ENCODE results near the gene EMD.
A peak's percentile ranks its signal among the peaks of the same experiment; 100 is the strongest.
"Not testable (repeated sequence)": the region's sequence is repeated elsewhere in the genome, so short reads cannot be mapped to it uniquely, and the experiment has no call there.

EMD gene

GRCh38 chrX:154378799-154379568 lies at the start of gene EMD:
Gene EMD, plus strand, starts transcription at chrX:154379295. Its CDS starts 190 bp downstream, at chrX:154379485.
- DNase-seq: peak; percentile 64

DNA sequence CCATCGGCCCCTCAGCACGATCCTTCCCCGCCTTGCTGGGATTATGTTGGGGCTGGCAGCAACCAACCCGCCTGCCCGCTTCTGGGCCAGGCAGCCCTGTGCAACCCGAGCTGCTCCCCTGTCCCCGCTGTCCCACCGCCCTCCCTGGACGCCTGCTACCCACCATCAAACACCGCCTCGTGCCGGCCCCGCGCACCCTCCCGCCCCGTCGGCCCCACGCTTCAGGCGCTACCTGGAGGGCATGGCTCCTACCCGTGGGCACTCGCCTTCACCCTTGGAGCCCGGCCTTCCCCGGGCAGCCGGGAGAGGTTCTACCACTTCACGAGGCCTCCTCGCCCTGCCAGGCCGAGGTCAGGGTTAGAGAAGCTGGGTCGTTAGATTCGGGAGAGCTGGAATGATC lies 46.5 kb upstream of the EMD start:
- DNase-seq: no peak

DNA sequence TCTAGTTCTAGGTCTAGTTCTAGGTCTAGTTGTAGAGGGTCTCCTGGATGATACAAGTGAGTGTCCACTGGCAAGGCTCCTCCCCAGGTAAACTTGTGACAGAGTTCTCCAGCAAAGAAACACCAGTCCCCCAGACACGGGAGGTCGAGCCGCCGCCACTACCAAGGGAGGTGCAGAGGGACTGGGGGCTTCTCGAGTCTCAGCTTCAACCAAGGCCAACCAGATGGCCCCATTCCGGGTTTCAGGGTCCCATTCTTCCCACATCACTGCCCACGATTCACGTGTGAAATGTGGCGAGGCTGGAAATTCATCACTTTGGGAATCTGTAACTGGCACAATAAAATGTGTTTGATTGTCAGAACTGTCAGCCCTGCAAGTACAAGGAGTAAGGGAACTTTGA lies 46.0 kb upstream of the EMD start:
- no peak for DNase-seq

DNA sequence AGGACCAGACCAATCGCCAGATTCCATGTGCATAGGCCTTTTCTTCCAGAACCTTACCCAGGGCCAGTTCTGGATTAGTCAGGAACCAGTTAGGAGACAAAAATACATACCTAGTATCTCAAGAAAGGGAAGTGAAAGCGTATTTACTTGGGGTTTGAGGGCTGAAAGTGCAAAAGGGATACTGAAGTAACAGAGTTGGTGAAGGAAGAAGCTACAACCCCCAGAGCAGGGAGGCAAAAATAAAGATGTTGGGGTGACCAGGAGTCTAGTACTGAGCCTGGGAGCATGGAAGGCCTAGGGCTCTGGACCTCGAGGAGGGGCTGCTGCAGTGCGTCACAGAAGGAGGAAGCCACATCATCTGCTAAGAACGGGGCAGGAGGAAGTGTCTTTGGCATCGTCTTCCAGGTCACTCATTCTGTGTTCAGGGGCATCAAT lies 45.2 kb upstream of the EMD start:
- DNase-seq: no peak

DNA sequence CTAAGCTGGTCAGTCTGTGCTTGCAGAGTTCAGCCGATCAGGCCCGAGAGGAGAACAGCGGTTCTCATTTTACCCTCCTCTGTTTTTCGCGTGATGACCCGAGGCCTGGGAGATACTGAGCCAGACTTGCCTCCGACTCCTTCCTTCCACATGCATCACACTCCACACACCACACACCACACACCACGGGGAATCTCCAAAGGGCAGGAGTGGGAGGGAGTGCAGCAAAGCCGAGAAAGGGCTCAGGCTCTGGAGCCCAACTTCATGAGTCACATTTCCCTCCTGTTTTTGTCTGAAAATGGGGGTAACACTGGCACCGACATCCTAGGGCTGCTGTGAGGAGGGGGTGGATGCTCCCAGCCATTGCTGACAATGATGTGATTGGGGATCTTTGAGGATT lies 44.6 kb upstream of the EMD start:
- no peak for DNase-seq

DNA sequence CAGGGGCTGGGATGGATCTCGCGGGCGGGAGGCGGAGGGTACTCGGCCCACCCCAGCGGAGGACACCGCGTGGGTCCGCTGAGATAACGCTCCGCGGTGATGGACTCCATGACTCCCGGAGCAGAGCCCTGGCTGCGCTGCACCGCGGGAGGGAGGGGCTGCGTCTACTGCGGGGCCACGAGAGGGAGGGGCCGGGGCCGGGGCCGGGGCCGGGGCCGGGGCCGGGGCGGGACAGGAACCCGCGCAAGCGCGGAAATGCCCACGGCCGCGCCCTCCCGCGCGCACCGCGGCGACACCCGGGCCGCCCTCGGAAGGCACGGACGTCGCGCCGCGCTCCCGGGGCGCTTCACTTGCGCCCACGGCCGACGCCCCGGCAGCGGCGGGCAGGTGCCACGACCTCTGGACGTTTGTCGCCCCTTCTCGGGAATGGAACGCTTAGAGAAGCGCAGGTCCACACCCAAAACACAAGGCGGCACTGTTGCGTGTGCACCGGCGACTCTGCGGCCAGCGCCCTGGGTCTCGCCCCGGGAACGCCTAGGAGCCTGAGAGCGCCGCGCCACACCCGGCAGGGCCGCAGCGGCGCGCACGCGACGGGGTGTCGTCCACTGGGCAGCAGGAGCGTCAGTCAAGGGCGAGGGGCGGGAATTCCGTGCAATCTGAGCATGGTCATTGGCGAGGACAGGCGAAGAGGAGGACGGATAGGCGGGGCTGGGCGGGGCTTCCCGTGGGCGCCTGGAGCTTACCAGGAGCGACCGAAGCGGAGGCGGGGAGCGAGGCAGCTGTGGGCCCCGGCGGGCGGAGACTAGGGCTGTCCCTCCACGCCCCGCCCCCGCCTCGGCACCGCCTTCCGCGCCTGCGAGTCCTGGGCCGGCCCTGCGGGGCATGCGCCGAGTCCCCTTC lies 37.4 kb upstream of the EMD start:
- DNase-seq: not testable (repeated sequence)

- DNase-seq: not testable (repeated sequence)
These were observed 36.0 kb upstream of the EMD start for GRCh38 chrX:154343063-154343462.

DNA sequence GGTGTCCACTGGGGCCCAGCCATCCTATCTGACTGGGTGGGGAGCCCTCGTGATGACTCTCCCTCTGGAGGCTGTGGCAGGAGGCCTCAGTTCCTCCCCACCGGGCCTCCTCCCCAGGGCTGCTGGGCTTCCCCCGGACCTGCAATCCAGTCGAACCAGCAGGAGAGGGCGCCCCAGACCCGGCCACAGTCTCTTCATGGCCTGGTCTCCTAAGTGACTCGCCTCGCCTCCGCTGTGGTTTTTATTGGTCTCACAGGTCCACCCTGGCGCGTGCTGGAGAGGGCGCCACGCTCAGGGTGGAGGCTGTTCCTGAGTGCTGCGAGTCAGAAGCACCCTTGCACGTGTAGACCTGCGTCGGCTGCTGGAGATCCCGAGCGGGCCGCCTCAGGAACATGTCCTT lies 35.5 kb upstream of the EMD start:
- DNase-seq: not testable (repeated sequence)

- DNase-seq: no peak
These were observed 31.0 kb upstream of the EMD start for GRCh38 chrX:154348114-154348531.

- DNase-seq: no peak
These were observed 30.3 kb upstream of the EMD start for GRCh38 chrX:154348646-154349358.

DNA sequence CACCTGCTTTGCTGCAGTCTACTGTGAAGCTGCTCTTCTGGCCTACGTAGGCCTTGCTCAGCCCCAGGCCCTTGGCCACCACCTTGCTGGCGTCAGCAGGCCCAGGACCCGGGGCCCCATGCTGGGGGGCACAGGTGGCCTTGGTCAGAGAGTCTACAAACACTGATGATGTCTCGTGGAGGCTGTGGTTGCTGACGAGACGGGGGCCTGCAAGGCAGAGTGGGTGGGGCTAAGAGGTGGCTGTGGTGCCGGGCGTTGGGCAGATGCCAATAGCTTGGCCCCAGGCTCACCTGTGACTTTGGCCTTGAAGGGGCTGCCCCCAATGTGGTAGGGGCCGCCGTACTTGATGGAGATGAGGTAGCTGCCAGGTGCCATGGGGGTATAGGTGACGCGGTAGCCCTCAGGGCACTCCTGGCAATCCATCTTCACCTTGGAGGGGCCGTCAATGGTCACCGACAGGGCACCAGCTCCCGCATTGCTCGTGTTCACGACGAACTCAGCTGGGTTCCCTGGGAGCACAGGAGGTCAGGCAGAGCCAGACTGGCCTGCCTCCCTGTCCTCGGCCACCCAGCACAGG lies 29.6 kb upstream of the EMD start:
- DNase-seq: no peak

GRCh38 chrX:154349979-154350378 lies 29.1 kb upstream of the EMD start:
- no peak for DNase-seq

DNA sequence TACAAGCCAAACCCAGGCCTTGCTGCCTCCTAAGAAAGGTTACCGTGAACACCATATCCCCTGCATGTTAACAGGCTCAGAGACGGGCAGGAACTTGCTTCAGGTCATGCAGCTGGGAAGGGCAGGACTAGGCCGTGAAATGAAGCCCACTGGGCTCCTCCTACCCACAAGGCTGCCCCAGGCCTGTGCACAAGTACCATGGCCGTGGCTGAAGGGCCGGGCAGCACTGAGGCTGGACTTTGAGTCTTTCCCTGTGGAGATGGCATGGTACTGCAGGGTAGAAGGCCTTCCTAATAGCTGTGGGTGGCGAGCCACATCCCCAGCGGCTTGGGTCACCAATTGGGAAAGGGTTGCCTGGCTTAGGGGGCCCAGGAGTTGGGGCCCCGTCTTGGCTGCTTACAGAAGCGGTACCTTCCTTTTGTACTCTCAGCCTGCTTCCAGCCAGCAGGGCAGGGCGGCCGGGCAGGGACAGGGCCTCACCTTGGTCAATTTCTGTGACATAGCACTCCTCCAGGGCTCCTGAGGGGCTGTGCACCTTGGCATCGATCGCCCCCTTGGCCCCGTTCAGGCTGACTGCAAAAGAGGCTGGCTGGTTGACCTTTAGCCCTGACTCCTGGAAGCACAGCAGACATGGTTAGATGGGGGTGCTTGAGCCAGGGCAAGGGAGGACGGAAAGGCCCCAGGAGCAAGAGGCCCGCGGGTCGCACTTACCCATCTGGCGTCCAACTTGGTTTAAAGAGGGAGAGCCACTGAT lies 28.5 kb upstream of the EMD start:
- DNase-seq: no peak

- no peak for DNase-seq
These were observed 27.7 kb upstream of the EMD start for GRCh38 chrX:154351183-154352011.

- no peak for DNase-seq
These were observed 27.1 kb upstream of the EMD start for GRCh38 chrX:154352012-154352401.

DNA sequence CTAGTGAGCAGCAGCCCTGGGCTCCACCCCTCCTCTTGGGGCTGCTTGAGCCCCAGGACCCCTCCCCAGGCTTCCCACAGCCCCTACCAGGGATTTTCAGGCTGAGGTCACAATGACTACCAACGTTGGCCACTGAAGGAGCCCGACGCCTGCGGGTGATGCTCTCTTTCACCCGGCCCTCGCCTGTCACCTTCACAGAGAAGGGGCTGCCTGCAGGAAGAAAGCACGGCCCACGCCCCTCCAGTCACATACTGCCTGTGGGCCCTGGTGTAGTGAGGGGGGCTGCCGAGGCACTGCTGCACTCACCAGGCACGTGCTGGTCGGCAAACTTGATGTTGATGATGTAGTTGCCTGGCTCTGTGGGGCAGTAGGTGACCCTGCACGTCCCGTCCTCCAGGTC lies 26.6 kb upstream of the EMD start:
- DNase-seq: no peak

DNA sequence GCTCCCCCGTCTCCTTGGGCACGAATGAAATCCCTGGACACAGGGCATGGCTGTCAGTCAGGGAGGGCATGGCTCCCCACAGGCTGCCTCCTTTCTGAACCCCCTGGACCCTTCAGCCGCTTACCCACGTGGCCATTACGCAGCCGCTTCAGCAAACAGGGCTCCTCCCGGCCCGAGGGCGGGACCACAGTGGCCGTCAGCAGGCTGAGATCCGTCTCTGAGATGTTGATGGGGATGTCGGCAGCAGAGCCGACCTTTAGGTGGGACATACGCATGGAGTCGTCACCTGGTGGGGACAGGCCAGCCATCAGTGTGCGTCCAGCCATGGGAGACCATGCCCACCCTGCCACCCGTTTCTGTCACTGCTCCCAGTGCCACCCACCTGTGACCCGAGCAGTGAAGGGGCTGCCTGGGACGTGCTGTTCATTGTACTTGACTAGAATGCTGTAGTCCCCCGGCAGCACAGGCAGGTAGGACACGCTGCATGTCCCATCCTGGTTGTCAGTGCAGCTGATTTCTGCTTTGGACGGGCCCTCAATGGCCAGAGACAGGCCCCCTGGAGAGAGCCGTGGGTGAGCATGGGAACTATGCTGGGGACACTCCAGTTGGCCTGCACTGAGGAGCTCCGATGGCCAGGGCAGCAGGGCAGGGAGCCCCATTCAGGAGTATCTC lies 25.8 kb upstream of the EMD start:
- DNase-seq: no peak

DNA sequence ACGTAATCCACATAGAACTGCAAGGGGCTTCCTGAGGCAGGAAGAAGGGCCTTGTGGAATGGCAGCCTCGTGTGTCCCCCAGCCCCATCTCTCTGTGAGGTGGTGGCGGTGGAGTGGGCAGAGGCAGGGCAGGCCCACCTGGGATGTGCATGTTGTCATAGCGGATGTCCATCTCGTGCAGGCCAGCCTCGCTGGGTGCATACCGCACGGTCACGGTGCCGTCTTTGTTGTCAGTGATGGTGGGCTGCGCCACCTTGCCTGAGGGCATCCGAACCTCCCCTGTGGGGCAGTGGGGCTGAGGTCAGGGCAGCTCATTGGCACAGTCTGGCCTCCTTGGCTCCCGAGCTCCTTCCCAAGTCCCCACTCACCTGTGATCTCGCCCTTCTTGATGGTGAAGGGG lies 25.1 kb upstream of the EMD start:
- no peak for DNase-seq

DNA sequence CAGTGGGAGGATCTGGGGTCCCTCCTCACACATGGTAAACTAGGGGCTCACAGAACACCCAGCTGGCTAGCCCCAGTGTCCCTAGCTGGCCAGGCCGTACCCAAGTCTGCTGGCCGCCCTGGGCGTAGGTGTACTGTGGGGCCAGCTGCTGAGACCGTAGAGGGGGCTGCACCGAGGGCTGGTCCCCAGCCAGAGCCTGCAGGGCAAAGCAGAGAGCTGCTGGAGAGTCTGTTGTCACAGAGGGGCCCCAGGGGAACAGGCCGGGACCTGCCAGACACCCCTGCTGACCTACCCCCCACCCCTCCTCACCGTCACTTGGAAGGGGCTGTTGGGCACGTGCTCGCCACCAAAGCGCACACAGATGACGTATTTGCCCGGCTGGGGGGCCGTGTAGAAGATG lies 24.6 kb upstream of the EMD start:
- DNase-seq: no peak

DNA sequence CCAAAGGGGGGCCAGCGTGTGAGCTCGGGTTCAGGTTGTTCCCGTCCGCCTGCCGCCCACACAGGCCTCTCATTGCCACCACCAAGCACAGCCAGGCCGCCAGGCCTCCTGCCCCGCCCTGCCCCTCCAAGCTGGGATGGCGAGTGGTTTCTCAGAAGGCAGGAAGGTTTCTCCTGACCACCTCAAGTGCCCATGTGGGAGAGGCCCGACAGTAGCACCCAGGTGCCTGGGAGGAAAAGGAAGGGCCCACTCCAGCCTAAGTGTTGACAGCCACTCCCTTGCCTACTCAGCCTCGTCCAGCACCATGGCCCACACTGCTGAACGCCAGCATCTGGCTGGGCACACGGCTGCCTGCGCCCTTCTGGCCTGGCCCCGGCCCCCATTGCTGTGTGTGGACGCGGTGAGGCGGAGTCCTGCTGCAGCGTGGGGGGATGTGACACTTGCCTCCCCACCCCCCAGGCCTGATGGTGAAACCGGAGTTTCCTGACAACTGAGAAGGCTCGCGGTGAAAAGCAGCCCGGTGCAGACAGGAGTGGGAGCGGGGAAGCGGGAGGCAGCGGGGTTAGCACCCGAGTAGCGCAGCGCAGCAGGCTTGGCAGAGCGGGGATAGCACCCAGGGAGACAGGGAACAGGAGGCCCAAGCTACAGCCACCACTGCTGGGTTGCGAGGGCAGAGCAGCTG lies 23.9 kb upstream of the EMD start:
- DNase-seq: no peak

Data from NCI-H2081 treated with DMSO at 0.1 percent for 48 hours (cell line).